K562 (cell line): ENCODE measurements around the gene XPNPEP3. TPM values are rescaled to one million over a fixed set of nuclear protein-coding genes. Genes with fewer than 3 reads are reported as not detected.

Source experiments
- ARHGAP35 ChIP-seq: fragments of 450-650 bp; IDR thresholded peaks from 2 replicates; pipeline ENCODE4 v1.6.1; 2018; ENCODE audit not compliant: partially characterized antibody
- ETV5 ChIP-seq: sonication (generic); formaldehyde crosslinking; IDR thresholded peaks from 2 replicates; pipeline ENCODE4 v1.4.0; 2020; ENCODE audit warnings: low read depth, mild to moderate bottlenecking, missing genetic modification reagents
- IRF1 ChIP-seq: sonication (generic); formaldehyde crosslinking; IDR thresholded peaks from 2 replicates; pipeline ENCODE4 v1.8.0; 2022; ENCODE audit warnings: missing genetic modification reagents, mild to moderate bottlenecking, borderline replicate concordance
- KAT8 ChIP-seq: fragments of 450-650 bp; IDR thresholded peaks from 2 replicates; pipeline ENCODE4 v1.6.1; 2016; ENCODE audit warnings: low read depth, mild to moderate bottlenecking
- NR4A1 ChIP-seq, 2 experiments: fragments of 250-450 bp in 1 of 2; fragments of 450-650 bp in 1 of 2; sonication (Bioruptor Pico) in 1 of 2; IDR thresholded peaks; 2 replicates each; pipeline versions ENCODE4 v1.4.0 to v1.6.1; 2016 to 2020; ENCODE audit warnings: mild to moderate bottlenecking in 2 of 2, missing compliant biosample characterization in 1 of 2, missing genetic modification characterization in 1 of 2, moderate library complexity in 1 of 2
- NRF1 ChIP-seq, 2 experiments: fragments of 450-650 bp; IDR thresholded peaks in 1 of 2; conservative IDR thresholded peaks in 1 of 2; 2 replicates each; pipeline ENCODE4 v1.6.1; 2014; ENCODE audit warnings: mild to moderate bottlenecking in 2 of 2
- RBM34 ChIP-seq: fragments of 200-400 bp; formaldehyde crosslinking; IDR thresholded peaks from 2 replicates; pipeline ENCODE4 v1.6.1; 2018; ENCODE audit warnings: low read length, borderline replicate concordance; ENCODE audit not compliant: insufficient read depth
- RBM39 ChIP-seq: fragments of 200-400 bp; formaldehyde crosslinking; optimal IDR thresholded peaks from 2 replicates; pipeline ENCODE3; 2018; ENCODE audit warnings: low read depth, low read length
- SETDB1 ChIP-seq: IDR thresholded peaks from one replicate; pipeline ENCODE4 v1.6.1; 2012; ENCODE audit warnings: low read length, control low read depth, inconsistent platforms
- SMARCC2 ChIP-seq: fragments of 450-650 bp; IDR thresholded peaks from 2 replicates; pipeline ENCODE4 v1.6.1; 2017; ENCODE audit warnings: antibody characterized with exemption, moderate library complexity, mild to moderate bottlenecking, low read depth
- TARDBP ChIP-seq: fragments of 450-650 bp; IDR thresholded peaks from 2 replicates; pipeline ENCODE4 v1.6.1; 2016
- polyA plus RNA-seq, 8 experiments: library from polyadenylated mRNA; depleted of rRNA in 4 of 8; stranded (reverse) in 5 of 8; unstranded in 3 of 8; fragments of >200 nt; fragmentation: Nextera tagmentation in 2 of 8; fragmentation: Illumina TruSeq in 1 of 8; extraction: Ambion mirVana in 2 of 8; extraction: Trizol in 1 of 8; gene quantifications; 2 replicates each; pipeline versions ENCODE4 v1.2.1 to v1.2.3, GENCODE V29; 2011 to 2014; ENCODE audit warnings: inconsistent platforms in 1 of 8, missing spikeins in 1 of 8
- total RNA-seq, 7 experiments: library from RNA; depleted of rRNA in 6 of 7; stranded (reverse); fragments of >200 nt in 6 of 7; fragmentation: Illumina TruSeq in 2 of 7; extraction: Trizol in 2 of 7; gene quantifications; 2 replicates each; pipeline versions ENCODE4 v1.2.1 to v1.2.3, GENCODE V29; 2011 to 2021; ENCODE audit warnings: low replicate concordance in 1 of 7
- TF ChIP-seq, protein P1 (sequence below): sonication (generic); formaldehyde crosslinking; IDR thresholded peaks from 2 replicates; pipeline ENCODE4 v1.8.1; 2023; ENCODE audit warnings: mild to moderate bottlenecking, missing genetic modification reagents, moderate library complexity
- TF ChIP-seq, protein P2 (sequence below): fragments of 250-450 bp; sonication (Bioruptor Pico); IDR thresholded peaks from 2 replicates; pipeline ENCODE4 v1.8.0; 2021; ENCODE audit warnings: mild to moderate bottlenecking, moderate library complexity
- TF ChIP-seq, protein P3 (sequence below): sonication (generic); formaldehyde crosslinking; IDR thresholded peaks from 2 replicates; pipeline ENCODE4 v1.8.1; 2023; ENCODE audit warnings: missing genetic modification reagents, mild to moderate bottlenecking, borderline replicate concordance

The XPNPEP3 gene
- total and polyA plus RNA-seq, 9 of the 15 experiments (the other 6 are each of a cell fraction or from before 2014, with no cell fraction given) = 9.1 to 22.6 (median 15.6) TPM

DNA sequence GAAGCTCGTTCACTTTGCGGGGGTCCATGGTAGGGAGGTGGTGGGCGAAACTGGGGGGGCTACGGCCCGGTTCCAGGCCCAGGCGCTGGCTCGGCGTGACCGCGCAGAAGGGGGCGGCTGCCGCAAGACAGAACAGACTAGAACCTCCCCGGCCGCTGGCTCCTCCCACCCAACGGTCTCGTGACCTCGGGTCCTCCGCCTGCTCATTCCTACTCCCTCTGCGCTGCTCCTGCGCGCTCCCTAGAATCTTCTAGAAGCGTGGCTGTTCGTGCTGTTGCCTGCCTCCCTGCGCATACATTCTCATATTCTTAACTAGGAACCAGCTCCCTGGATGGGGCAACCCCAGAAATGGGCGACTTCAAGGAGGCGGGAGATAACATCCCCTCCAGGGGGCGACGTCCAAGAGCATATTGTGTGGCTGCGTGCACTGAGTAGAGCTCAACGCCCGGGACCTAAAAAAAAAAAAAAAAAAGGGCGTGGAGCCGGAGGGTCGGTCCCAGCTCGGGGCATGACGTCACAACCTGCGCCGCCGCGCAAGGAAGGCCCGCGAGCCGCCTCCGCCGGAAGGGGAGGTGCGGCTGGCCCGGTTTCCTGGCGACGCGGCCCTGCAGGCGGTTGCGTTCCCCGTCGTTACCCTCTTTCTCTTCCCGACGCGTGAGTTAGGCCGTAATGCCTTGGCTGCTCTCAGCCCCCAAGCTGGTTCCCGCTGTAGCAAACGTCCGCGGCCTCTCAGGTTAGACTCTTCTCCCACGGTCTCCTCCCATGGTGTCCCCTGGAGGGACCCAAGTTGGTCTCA is at the start of gene XPNPEP3, which contains the start of gene ST13 (continued):
- TF ChIP-seq KAT8 = no peak
- TF ChIP-seq SMARCC2 = no peak
- peak; percentile 88 to 90 for TF ChIP-seq NRF1 (conservative IDR thresholded peaks at IDR 0.05 in 1 of 2, IDR thresholded peaks at IDR 0.05 in 1 of 2)
- no peak for TF ChIP-seq SETDB1
- no peak for TF ChIP-seq ARHGAP35
- no peak for TF ChIP-seq IRF1
- no peak for TF ChIP-seq TARDBP
- TF ChIP-seq, protein P1, sequence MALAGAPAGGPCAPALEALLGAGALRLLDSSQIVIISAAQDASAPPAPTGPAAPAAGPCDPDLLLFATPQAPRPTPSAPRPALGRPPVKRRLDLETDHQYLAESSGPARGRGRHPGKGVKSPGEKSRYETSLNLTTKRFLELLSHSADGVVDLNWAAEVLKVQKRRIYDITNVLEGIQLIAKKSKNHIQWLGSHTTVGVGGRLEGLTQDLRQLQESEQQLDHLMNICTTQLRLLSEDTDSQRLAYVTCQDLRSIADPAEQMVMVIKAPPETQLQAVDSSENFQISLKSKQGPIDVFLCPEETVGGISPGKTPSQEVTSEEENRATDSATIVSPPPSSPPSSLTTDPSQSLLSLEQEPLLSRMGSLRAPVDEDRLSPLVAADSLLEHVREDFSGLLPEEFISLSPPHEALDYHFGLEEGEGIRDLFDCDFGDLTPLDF (CRISPR knock-in tag) = no peak; the same call in 1 of the 2 replicates
- no peak for TF ChIP-seq NR4A1 (CRISPR knock-in tag; IDR thresholded peaks at IDR 0.05)
- TF ChIP-seq NR4A1 (tag; IDR thresholded peaks at IDR 0.05) = no peak
- TF ChIP-seq, protein P2, sequence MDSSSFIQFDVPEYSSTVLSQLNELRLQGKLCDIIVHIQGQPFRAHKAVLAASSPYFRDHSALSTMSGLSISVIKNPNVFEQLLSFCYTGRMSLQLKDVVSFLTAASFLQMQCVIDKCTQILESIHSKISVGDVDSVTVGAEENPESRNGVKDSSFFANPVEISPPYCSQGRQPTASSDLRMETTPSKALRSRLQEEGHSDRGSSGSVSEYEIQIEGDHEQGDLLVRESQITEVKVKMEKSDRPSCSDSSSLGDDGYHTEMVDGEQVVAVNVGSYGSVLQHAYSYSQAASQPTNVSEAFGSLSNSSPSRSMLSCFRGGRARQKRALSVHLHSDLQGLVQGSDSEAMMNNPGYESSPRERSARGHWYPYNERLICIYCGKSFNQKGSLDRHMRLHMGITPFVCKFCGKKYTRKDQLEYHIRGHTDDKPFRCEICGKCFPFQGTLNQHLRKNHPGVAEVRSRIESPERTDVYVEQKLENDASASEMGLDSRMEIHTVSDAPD = no peak
- TF ChIP-seq ETV5 (CRISPR knock-in tag) = no peak; the same call in 1 of the 2 replicates
- TF ChIP-seq RBM34 = no peak
- TF ChIP-seq, protein P3, sequence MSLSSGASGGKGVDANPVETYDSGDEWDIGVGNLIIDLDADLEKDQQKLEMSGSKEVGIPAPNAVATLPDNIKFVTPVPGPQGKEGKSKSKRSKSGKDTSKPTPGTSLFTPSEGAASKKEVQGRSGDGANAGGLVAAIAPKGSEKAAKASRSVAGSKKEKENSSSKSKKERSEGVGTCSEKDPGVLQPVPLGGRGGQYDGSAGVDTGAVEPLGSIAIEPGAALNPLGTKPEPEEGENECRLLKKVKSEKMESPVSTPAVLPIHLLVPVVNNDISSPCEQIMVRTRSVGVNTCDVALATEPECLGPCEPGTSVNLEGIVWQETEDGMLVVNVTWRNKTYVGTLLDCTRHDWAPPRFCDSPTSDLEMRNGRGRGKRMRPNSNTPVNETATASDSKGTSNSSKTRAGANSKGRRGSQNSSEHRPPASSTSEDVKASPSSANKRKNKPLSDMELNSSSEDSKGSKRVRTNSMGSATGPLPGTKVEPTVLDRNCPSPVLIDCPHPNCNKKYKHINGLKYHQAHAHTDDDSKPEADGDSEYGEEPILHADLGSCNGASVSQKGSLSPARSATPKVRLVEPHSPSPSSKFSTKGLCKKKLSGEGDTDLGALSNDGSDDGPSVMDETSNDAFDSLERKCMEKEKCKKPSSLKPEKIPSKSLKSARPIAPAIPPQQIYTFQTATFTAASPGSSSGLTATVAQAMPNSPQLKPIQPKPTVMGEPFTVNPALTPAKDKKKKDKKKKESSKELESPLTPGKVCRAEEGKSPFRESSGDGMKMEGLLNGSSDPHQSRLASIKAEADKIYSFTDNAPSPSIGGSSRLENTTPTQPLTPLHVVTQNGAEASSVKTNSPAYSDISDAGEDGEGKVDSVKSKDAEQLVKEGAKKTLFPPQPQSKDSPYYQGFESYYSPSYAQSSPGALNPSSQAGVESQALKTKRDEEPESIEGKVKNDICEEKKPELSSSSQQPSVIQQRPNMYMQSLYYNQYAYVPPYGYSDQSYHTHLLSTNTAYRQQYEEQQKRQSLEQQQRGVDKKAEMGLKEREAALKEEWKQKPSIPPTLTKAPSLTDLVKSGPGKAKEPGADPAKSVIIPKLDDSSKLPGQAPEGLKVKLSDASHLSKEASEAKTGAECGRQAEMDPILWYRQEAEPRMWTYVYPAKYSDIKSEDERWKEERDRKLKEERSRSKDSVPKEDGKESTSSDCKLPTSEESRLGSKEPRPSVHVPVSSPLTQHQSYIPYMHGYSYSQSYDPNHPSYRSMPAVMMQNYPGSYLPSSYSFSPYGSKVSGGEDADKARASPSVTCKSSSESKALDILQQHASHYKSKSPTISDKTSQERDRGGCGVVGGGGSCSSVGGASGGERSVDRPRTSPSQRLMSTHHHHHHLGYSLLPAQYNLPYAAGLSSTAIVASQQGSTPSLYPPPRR (CRISPR knock-in tag) = no peak
- no peak for TF ChIP-seq RBM39
